Measurements from ENCODE around the gene TTC28.
"Not testable (repeated sequence)": the region's sequence is repeated elsewhere in the genome, so short reads cannot be mapped to it uniquely, and the experiment has no call there.

TTC28 gene

DNA sequence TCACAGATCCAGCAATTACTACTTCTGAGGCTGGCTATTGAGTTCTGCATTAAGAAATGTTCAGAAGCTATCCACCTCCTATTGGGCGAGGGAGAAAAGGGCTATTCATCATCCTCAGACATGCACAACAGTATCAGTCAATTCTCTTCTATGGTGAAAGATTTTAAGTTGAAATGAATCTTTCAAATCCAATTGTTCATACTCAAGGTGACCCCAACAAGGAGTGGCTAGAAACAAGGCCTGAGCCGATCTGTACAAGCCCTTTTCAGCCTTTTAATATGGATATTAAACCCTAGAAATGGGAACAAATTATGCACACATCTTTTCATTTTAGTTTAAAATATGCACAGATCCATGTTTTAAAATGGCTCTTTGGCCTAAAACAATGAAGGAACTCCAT is 457.1 kb downstream of the TTC28 start:
- Histone ChIP-seq H3K4me1 (ENCODE audit: control insufficient read depth, low read depth, low read length) (no peaks in the 10 kb centered on the region), H3K4ac (ENCODE audit: low read depth, low read length) (no peak overlapping the region), H2BK5ac (ENCODE audit: low read length) (no peak overlapping the region), H4K5ac (ENCODE audit: low read length) (no peak overlapping the region), H3K27me3 (ENCODE audit: insufficient read depth, low read length, poor library complexity) (no peaks in the 10 kb centered on the region), H3K4me2 (ENCODE audit: low read length) (no peak overlapping the region), H3K4me3 (ENCODE audit: low read length) (no peak overlapping the region), H2AK5ac (ENCODE audit: low read length) (no peak overlapping the region), H3K56ac (ENCODE audit: low read length) (no peak overlapping the region), H3K79me1 (ENCODE audit: low read length) (no peaks in the 10 kb centered on the region), H3K79me2 (ENCODE audit: control insufficient read depth, insufficient read depth, low read length) (no peaks in the 10 kb centered on the region), H2BK120ac (ENCODE audit: low read depth, low read length) (no peak overlapping the region), H3K27ac (ENCODE audit: low read depth, low read length) (no peak overlapping the region), H3K36me3 (ENCODE audit: control insufficient read depth, insufficient read depth, low read length) (no peaks in the 10 kb centered on the region), H2BK15ac (replicated peaks; ENCODE audit: low read depth) (no peak overlapping the region), H3K9ac (ENCODE audit: low read length) (no peak overlapping the region), H3K23ac (ENCODE audit: low read length) (no peak overlapping the region), H3K18ac (ENCODE audit: low read length) (no peak overlapping the region), H4K8ac (ENCODE audit: low read depth, low read length) (no peak overlapping the region)
- DNase-seq = no peak
- no CpG with 5 or more reads among the region's 2 CpGs for WGBS (ENCODE audit: extremely low coverage, insufficient coverage, low lambda C conversion rate)

DNA sequence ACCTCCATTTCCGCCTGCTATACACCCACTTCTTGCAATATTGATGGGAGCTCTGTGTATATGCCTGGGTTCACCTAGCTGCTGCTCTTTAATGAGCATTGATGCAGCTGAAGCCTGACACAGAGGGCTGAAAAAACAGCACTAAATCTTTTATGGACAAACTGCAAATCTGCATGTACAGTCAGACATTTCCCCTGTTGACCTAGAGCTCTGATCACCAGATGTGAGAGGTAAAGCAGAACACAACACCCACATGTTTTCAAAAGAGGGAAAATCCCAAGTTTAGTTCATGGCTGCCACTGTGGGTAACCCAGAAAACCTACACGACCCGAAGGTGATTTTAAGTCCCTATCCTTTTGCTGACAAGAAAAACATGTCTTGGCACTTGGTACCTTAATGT is 457.6 kb downstream of the TTC28 start:
- Histone ChIP-seq H3K23ac (ENCODE audit: low read length) (no peak overlapping the region), H3K56ac (ENCODE audit: low read length) (no peak overlapping the region), H2BK5ac (ENCODE audit: low read length) (no peak overlapping the region), H3K27me3 (ENCODE audit: insufficient read depth, low read length, poor library complexity) (no peaks in the 10 kb centered on the region), H3K18ac (ENCODE audit: low read length) (no peak overlapping the region), H3K4me2 (ENCODE audit: low read length) (no peak overlapping the region), H4K8ac (ENCODE audit: low read depth, low read length) (no peak overlapping the region), H3K4me3 (ENCODE audit: low read length) (no peak overlapping the region), H3K79me1 (ENCODE audit: low read length) (no peaks in the 10 kb centered on the region), H3K27ac (ENCODE audit: low read depth, low read length) (no peak overlapping the region), H2BK120ac (ENCODE audit: low read depth, low read length) (no peak overlapping the region), H2AK5ac (ENCODE audit: low read length) (no peak overlapping the region), H3K9ac (ENCODE audit: low read length) (no peak overlapping the region), H2BK15ac (replicated peaks; ENCODE audit: low read depth) (no peak overlapping the region), H4K5ac (ENCODE audit: low read length) (no peak overlapping the region), H3K79me2 (ENCODE audit: control insufficient read depth, insufficient read depth, low read length) (no peaks in the 10 kb centered on the region), H3K4ac (ENCODE audit: low read depth, low read length) (no peak overlapping the region), H3K36me3 (ENCODE audit: control insufficient read depth, insufficient read depth, low read length) (no peaks in the 10 kb centered on the region), H3K4me1 (ENCODE audit: control insufficient read depth, low read depth, low read length) (no peaks in the 10 kb centered on the region)
- WGBS (ENCODE audit: extremely low coverage, insufficient coverage, low lambda C conversion rate) = no CpG with 5 or more reads among the region's 3 CpGs
- DNase-seq = no peak

GRCh38 chr22:28220626-28221363 is 458.8 kb downstream of the TTC28 start:
- Histone ChIP-seq H2BK15ac (replicated peaks; ENCODE audit: low read depth) (no peak overlapping the region), H3K4ac (ENCODE audit: low read depth, low read length) (no peak overlapping the region), H2AK5ac (ENCODE audit: low read length) (no peak overlapping the region), H4K5ac (ENCODE audit: low read length) (no peak overlapping the region), H3K79me1 (ENCODE audit: low read length) (no peaks in the 10 kb centered on the region), H3K9ac (ENCODE audit: low read length) (no peak overlapping the region), H3K4me2 (ENCODE audit: low read length) (no peak overlapping the region), H2BK120ac (ENCODE audit: low read depth, low read length) (no peak overlapping the region), H3K56ac (ENCODE audit: low read length) (no peak overlapping the region), H3K23ac (ENCODE audit: low read length) (no peak overlapping the region), H3K18ac (ENCODE audit: low read length) (no peak overlapping the region), H4K8ac (ENCODE audit: low read depth, low read length) (no peak overlapping the region), H3K79me2 (ENCODE audit: control insufficient read depth, insufficient read depth, low read length) (no peaks in the 10 kb centered on the region), H2BK5ac (ENCODE audit: low read length) (no peak overlapping the region), H3K27me3 (ENCODE audit: insufficient read depth, low read length, poor library complexity) (no peaks in the 10 kb centered on the region), H3K4me1 (ENCODE audit: control insufficient read depth, low read depth, low read length) (no peaks in the 10 kb centered on the region), H3K27ac (ENCODE audit: low read depth, low read length) (no peak overlapping the region), H3K36me3 (ENCODE audit: control insufficient read depth, insufficient read depth, low read length) (no peaks in the 10 kb centered on the region), H3K4me3 (ENCODE audit: low read length) (no peak overlapping the region)
- no CpG with 5 or more reads among the region's 5 CpGs for WGBS (ENCODE audit: extremely low coverage, insufficient coverage, low lambda C conversion rate)
- DNase-seq = no peak

- no peak overlapping the region for H3K56ac ChIP-seq (ENCODE audit: low read length)
- no peak overlapping the region for H2AK5ac ChIP-seq (ENCODE audit: low read length)
- H3K36me3 ChIP-seq (ENCODE audit: control insufficient read depth, insufficient read depth, low read length) = no peaks in the 10 kb centered on the region
- no peak overlapping the region for H4K8ac ChIP-seq (ENCODE audit: low read depth, low read length)
- H4K5ac ChIP-seq (ENCODE audit: low read length) = no peak overlapping the region
- no peak overlapping the region for H2BK15ac ChIP-seq (replicated peaks; ENCODE audit: low read depth)
- H3K79me2 ChIP-seq (ENCODE audit: control insufficient read depth, insufficient read depth, low read length) = no peaks in the 10 kb centered on the region
- H3K9ac ChIP-seq (ENCODE audit: low read length) = no peak overlapping the region
- no peaks in the 10 kb centered on the region for H3K79me1 ChIP-seq (ENCODE audit: low read length)
- no peak overlapping the region for H3K4ac ChIP-seq (ENCODE audit: low read depth, low read length)
- no peak overlapping the region for H3K4me2 ChIP-seq (ENCODE audit: low read length)
- H2BK120ac ChIP-seq (ENCODE audit: low read depth, low read length) = no peak overlapping the region
- H2BK5ac ChIP-seq (ENCODE audit: low read length) = no peak overlapping the region
- no CpG with 5 or more reads among the region's 1 CpG for WGBS (ENCODE audit: extremely low coverage, insufficient coverage, low lambda C conversion rate)
- H3K23ac ChIP-seq (ENCODE audit: low read length) = no peak overlapping the region
- no peak overlapping the region for H3K27ac ChIP-seq (ENCODE audit: low read depth, low read length)
- no peak for DNase-seq
- no peaks in the 10 kb centered on the region for H3K4me1 ChIP-seq (ENCODE audit: control insufficient read depth, low read depth, low read length)
- H3K4me3 ChIP-seq (ENCODE audit: low read length) = no peak overlapping the region
- H3K27me3 ChIP-seq (ENCODE audit: insufficient read depth, low read length, poor library complexity) = no peaks in the 10 kb centered on the region
- no peak overlapping the region for H3K18ac ChIP-seq (ENCODE audit: low read length)
These were observed 462.4 kb downstream of the TTC28 start for GRCh38 chr22:28217277-28217676.

- WGBS (ENCODE audit: extremely low coverage, insufficient coverage, low lambda C conversion rate) = no CpG with 5 or more reads among the region's 5 CpGs
These were observed 464.9 kb downstream of the TTC28 start for GRCh38 chr22:28214750-28215149.

GRCh38 chr22:28209457-28209856 is 470.2 kb downstream of the TTC28 start:
- not testable (repeated sequence) for H4K8ac ChIP-seq (ENCODE audit: low read depth, low read length); H3K9ac ChIP-seq (ENCODE audit: low read length); H3K18ac ChIP-seq (ENCODE audit: low read length); H3K27ac ChIP-seq (ENCODE audit: low read depth, low read length); H2BK15ac ChIP-seq (replicated peaks; ENCODE audit: low read depth); H3K4me1 ChIP-seq (ENCODE audit: control insufficient read depth, low read depth, low read length); H2BK5ac ChIP-seq (ENCODE audit: low read length); H3K4me2 ChIP-seq (ENCODE audit: low read length); H3K79me2 ChIP-seq (ENCODE audit: control insufficient read depth, insufficient read depth, low read length); H2BK120ac ChIP-seq (ENCODE audit: low read depth, low read length); H3K27me3 ChIP-seq (ENCODE audit: insufficient read depth, low read length, poor library complexity); H3K79me1 ChIP-seq (ENCODE audit: low read length); H3K4me3 ChIP-seq (ENCODE audit: low read length); H3K4ac ChIP-seq (ENCODE audit: low read depth, low read length); H4K5ac ChIP-seq (ENCODE audit: low read length); H3K36me3 ChIP-seq (ENCODE audit: control insufficient read depth, insufficient read depth, low read length); H2AK5ac ChIP-seq (ENCODE audit: low read length)
- DNase-seq = peak; percentile 74
- H3K56ac ChIP-seq (ENCODE audit: low read length) = peak overlapping the region; percentile 44
- no CpG with 5 or more reads among the region's 6 CpGs for WGBS (ENCODE audit: extremely low coverage, insufficient coverage, low lambda C conversion rate)
- peak overlapping the region; percentile 29 for H3K23ac ChIP-seq (ENCODE audit: low read length)

More at GRCh38 chr22:28214750-28215149, 464.9 kb downstream of the TTC28 start:
- not testable (repeated sequence) for H2BK5ac ChIP-seq (ENCODE audit: low read length); H3K4me1 ChIP-seq (ENCODE audit: control insufficient read depth, low read depth, low read length); H3K18ac ChIP-seq (ENCODE audit: low read length); H3K79me1 ChIP-seq (ENCODE audit: low read length); H3K4me3 ChIP-seq (ENCODE audit: low read length); H2BK15ac ChIP-seq (replicated peaks; ENCODE audit: low read depth); H2BK120ac ChIP-seq (ENCODE audit: low read depth, low read length); DNase-seq; H3K9ac ChIP-seq (ENCODE audit: low read length); H3K23ac ChIP-seq (ENCODE audit: low read length); H3K27ac ChIP-seq (ENCODE audit: low read depth, low read length); H4K5ac ChIP-seq (ENCODE audit: low read length); H3K4ac ChIP-seq (ENCODE audit: low read depth, low read length); H3K4me2 ChIP-seq (ENCODE audit: low read length); H2AK5ac ChIP-seq (ENCODE audit: low read length); H3K56ac ChIP-seq (ENCODE audit: low read length); H4K8ac ChIP-seq (ENCODE audit: low read depth, low read length); H3K79me2 ChIP-seq (ENCODE audit: control insufficient read depth, insufficient read depth, low read length); H3K27me3 ChIP-seq (ENCODE audit: insufficient read depth, low read length, poor library complexity); H3K36me3 ChIP-seq (ENCODE audit: control insufficient read depth, insufficient read depth, low read length)

Measured in mesendoderm (in vitro differentiated cells).